ENCODE measurements around the gene PAX9.

- TF ChIP-seq PKNOX1 (IDR thresholded peaks at IDR 0.05) (no peak), ZNF384 (IDR thresholded peaks at IDR 0.05) (no peak), CTBP1 (IDR thresholded peaks at IDR 0.05; ENCODE audit: borderline replicate concordance) (no peak), SUZ12 (IDR thresholded peaks at IDR 0.05) (no peak), ARNT (IDR thresholded peaks at IDR 0.05) (no peak), FOXM1 (IDR thresholded peaks at IDR 0.05; ENCODE audit: borderline replicate concordance) (no peak)
Observed at GRCh38 chr14:36656687-36657398, 4.8 kb upstream of the PAX9 start.

All from HEK293T (cell line).